A549 (cell line): ENCODE measurements around the gene FOXP3. TPM values are rescaled to one million over a fixed set of nuclear protein-coding genes. Genes with fewer than 3 reads are reported as not detected.

Experiments used
- ATAC-seq, 2 experiments: fragments of 200-7000 bp in 1 of 2; fragments of >200 bp in 1 of 2; cut with Nextera tagmentation in 1 of 2; cut with Tn5 transposase in 1 of 2; 3 replicates each; pipeline versions ENCODE4 v1.8.0 to v1.9.1; 2018 to 2020; ENCODE audit warnings: mild to moderate bottlenecking in 1 of 2, moderate library complexity in 1 of 2
- CTCF ChIA-PET: fragments of 300-600 bp; sonication (Branson Sonifier 250); formaldehyde crosslinking; extraction: SDS; loops from one replicate; lab custom pipeline; 2021; ENCODE audit warnings: antibody characterized with exemption, inconsistent platforms; lab: Yijun Ruan, JAX
- POLR2A ChIA-PET: fragments of 350-600 bp; formaldehyde crosslinking; extraction: SDS; loops from one replicate; lab custom pipeline; 2021; ENCODE audit warnings: antibody characterized with exemption, inconsistent platforms; lab: Yijun Ruan, JAX
- DNase-seq, 2 experiments: peaks; one replicate each; pipeline versions ENCODE4 v3.0.0 to v3.0.0-alpha.2; 2011 to 2016; ENCODE audit warnings: low read depth in 1 of 2, low spot score in 1 of 2
- FAIRE-seq: peaks from 2 replicates; lab custom pipeline; 2011; peaks lifted over from hg19 to GRCh38; lab: Jason Lieb, UNC
- H3K27ac ChIP-seq, 2 experiments: fragments of >200 bp; sonication (Bioruptor Twin); formaldehyde crosslinking; 3 replicates each; pipeline ENCODE4 v1.5.1; 2016 to 2017
- H3K4me1 ChIP-seq: fragments of >200 bp; sonication (Bioruptor Twin); formaldehyde crosslinking; 3 replicates; pipeline ENCODE4 v1.6.1; 2016
- H3K4me2 ChIP-seq: fragments of >200 bp; sonication (Bioruptor Twin); formaldehyde crosslinking; 3 replicates; pipeline ENCODE4 v1.6.1; 2016
- H3K4me3 ChIP-seq: fragments of >200 bp; sonication (Bioruptor Twin); formaldehyde crosslinking; 3 replicates; pipeline ENCODE4 v1.5.1; 2016
- H3K9me3 ChIP-seq: fragments of >200 bp; sonication (Bioruptor Twin); formaldehyde crosslinking; 3 replicates; pipeline ENCODE4 v1.6.1; 2016
- CEBPB ChIP-seq, 2 experiments: fragments of >200 bp in 1 of 2; sonication (Bioruptor Twin) in 1 of 2; formaldehyde crosslinking in 1 of 2; IDR thresholded peaks; 2 replicates each; pipeline ENCODE4 v1.6.1; 2012 to 2016
- ESRRA ChIP-seq: fragments of 150-350 bp; IDR thresholded peaks from 2 replicates; pipeline ENCODE4 v1.6.1; 2014; ENCODE audit warnings: mild to moderate bottlenecking, low read length, borderline replicate concordance
- FOSB ChIP-seq: fragments of 250-450 bp; sonication (Bioruptor Pico); IDR thresholded peaks from 2 replicates; pipeline ENCODE4 v1.5.0; 2020; ENCODE audit warnings: mild to moderate bottlenecking, moderate library complexity
- FOSL2 ChIP-seq, 2 experiments: fragments of 450-650 bp in 1 of 2; fragments of >200 bp in 1 of 2; sonication (Bioruptor Twin) in 1 of 2; formaldehyde crosslinking; IDR thresholded peaks; 2 replicates each; pipeline versions ENCODE4 v1.5.0 to v1.6.1; 2016 to 2020; ENCODE audit warnings: mild to moderate bottlenecking in 1 of 2, moderate library complexity in 1 of 2
- HOXA7 ChIP-seq: fragments of 250-450 bp; sonication (Bioruptor Pico); IDR thresholded peaks from 2 replicates; pipeline ENCODE4 v1.5.0; 2020; ENCODE audit warnings: mild to moderate bottlenecking, moderate library complexity
- JUNB ChIP-seq: fragments of >200 bp; sonication (Bioruptor Twin); formaldehyde crosslinking; IDR thresholded peaks from 2 replicates; pipeline ENCODE4 v1.6.1; 2016
- MAFK ChIP-seq: fragments of 450-650 bp; IDR thresholded peaks from 2 replicates; pipeline ENCODE4 v1.6.1; 2014; ENCODE audit not compliant: partially characterized antibody
- NFE2L2 ChIP-seq: fragments of 150-350 bp; conservative IDR thresholded peaks from 2 replicates; pipeline ENCODE4 v1.6.1; 2014; ENCODE audit warnings: low read length
- RNF2 ChIP-seq: fragments of 200-600 bp; sonication (generic); IDR thresholded peaks from 2 replicates; pipeline ENCODE4 v1.6.1; 2016; ENCODE audit warnings: low read depth, mild to moderate bottlenecking, antibody characterized with exemption, moderate library complexity, borderline replicate concordance
- SMC3 ChIP-seq: fragments of >200 bp; sonication (Bioruptor Twin); formaldehyde crosslinking; IDR thresholded peaks from 3 replicates; pipeline ENCODE4 v1.6.1; 2018; ENCODE audit warnings: inconsistent platforms
- SREBF2 ChIP-seq: fragments of 450-650 bp; IDR thresholded peaks from 2 replicates; pipeline ENCODE4 v1.6.1; 2014; ENCODE audit warnings: mild to moderate bottlenecking, moderate library complexity
- ZFP36 ChIP-seq: fragments of 450-650 bp; IDR thresholded peaks from 2 replicates; pipeline ENCODE4 v1.6.1; 2014; ENCODE audit warnings: borderline replicate concordance; ENCODE audit not compliant: partially characterized antibody
- WGBS: methylation state at CpG from one replicate; pipeline ENCODE4 v1.1.6; 2017; ENCODE audit errors: missing lambda C conversion rate; 5-methylcytosine and 5-hydroxymethylcytosine counted together
- polyA plus RNA-seq, 4 experiments: library from polyadenylated mRNA; depleted of rRNA in 3 of 4; stranded (reverse); fragments of >200 nt; fragmentation: RNase III in 1 of 4; extraction: RNeasy Plus Mini Kit Qiagen cat#74134 plus additional on column Dnase treatment in 1 of 4; gene quantifications; 2 replicates in 3 of 4; 3 replicates in 1 of 4; pipeline ENCODE4 v1.2.3, GENCODE V29; 2011 to 2017
- TF ChIP-seq, protein P1 (sequence below): IDR thresholded peaks from 2 replicates; pipeline ENCODE4 v1.6.1; 2012
- TF ChIP-seq, protein P2 (sequence below): fragments of 200-600 bp; sonication (generic); IDR thresholded peaks from 2 replicates; pipeline ENCODE4 v1.6.1; 2016; ENCODE audit warnings: antibody characterized with exemption, mild to moderate bottlenecking, moderate library complexity
- TF ChIP-seq, protein P3 (sequence below): fragments of 150-350 bp; IDR thresholded peaks from 2 replicates; pipeline ENCODE4 v1.6.1; 2014; ENCODE audit warnings: low read depth, mild to moderate bottlenecking, low read length
- TF ChIP-seq, protein P4 (sequence below): fragments of >200 bp; sonication (Bioruptor Twin); formaldehyde crosslinking; IDR thresholded peaks from 3 replicates; pipeline ENCODE4 v1.6.1; 2016
- TF ChIP-seq, protein P5 (sequence below): IDR thresholded peaks from 2 replicates; pipeline ENCODE4 v1.6.1; 2012; ENCODE audit warnings: low read depth, borderline replicate concordance
- TF ChIP-seq, protein P6 (sequence below): fragments of 250-450 bp; sonication (Bioruptor Pico); IDR thresholded peaks from 2 replicates; pipeline ENCODE4 v1.5.0; 2021; ENCODE audit warnings: mild to moderate bottlenecking, moderate library complexity, borderline replicate concordance
- TF ChIP-seq, protein P7 (sequence below): fragments of >200 bp; sonication (Bioruptor Twin); formaldehyde crosslinking; IDR thresholded peaks from 3 replicates; pipeline ENCODE4 v1.5.1; 2016
- TF ChIP-seq, protein P8 (sequence below): fragments of 450-650 bp; IDR thresholded peaks from 2 replicates; pipeline ENCODE4 v1.6.1; 2014; ENCODE audit warnings: antibody characterized with exemption

Gene FOXP3
- polyA plus RNA-seq, 2 of the 4 experiments (the other 2 are of a cell fraction): 0.04 to 0.13 TPM

DNA sequence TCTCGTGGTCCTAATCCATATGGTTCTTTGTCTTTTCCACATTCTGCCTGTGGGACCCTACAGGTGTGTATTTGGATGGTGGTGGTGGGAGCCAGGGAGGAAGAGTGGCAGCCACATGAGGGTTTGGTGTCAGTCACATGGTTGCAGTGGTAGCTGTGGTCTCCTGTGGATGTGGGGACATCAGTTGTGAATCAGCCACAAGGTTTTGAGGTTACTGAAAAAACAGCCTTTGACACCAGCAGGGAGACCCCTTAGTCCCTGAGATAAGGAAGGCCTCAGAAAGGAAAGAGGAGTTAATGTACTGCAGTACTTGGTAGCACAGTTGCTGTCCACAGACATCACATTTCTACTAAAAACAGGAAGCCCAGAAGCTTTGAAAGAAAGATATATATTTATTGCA is 23.2 kb upstream of the FOXP3 start:
- no peaks in the 10 kb centered on the region for H3K4me1 ChIP-seq
- no peak for FAIRE-seq
- ATAC-seq: no peak
- no peaks in the 10 kb centered on the region for H3K9me3 ChIP-seq
- CTCF ChIA-PET: interaction anchor here (0.9 kb wide), 1 partner anchor 96 kb away, joined by 3 read pairs; no protein-coding TSS in a partner anchor
- WGBS: no CpG with 5 or more reads among the region's 1 CpG
- TF ChIP-seq, protein P1, sequence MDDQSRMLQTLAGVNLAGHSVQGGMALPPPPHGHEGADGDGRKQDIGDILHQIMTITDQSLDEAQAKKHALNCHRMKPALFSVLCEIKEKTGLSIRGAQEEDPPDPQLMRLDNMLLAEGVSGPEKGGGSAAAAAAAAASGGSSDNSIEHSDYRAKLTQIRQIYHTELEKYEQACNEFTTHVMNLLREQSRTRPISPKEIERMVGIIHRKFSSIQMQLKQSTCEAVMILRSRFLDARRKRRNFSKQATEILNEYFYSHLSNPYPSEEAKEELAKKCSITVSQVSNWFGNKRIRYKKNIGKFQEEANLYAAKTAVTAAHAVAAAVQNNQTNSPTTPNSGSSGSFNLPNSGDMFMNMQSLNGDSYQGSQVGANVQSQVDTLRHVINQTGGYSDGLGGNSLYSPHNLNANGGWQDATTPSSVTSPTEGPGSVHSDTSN: no peak
- TF ChIP-seq ZFP36 (no peak), FOSB (CRISPR knock-in tag) (no peak), HOXA7 (no peak), CEBPB (IDR thresholded peaks at IDR 0.05) (no peak), RNF2 (no peak), SREBF2 (no peak), JUNB (no peak), MAFK (no peak), FOSL2 (IDR thresholded peaks at IDR 0.05) (no peak), FOSL2 (CRISPR knock-in tag; IDR thresholded peaks at IDR 0.05) (no peak), NFE2L2 (no peak), SMC3 (no peak), ESRRA (no peak)
- TF ChIP-seq, protein P2, sequence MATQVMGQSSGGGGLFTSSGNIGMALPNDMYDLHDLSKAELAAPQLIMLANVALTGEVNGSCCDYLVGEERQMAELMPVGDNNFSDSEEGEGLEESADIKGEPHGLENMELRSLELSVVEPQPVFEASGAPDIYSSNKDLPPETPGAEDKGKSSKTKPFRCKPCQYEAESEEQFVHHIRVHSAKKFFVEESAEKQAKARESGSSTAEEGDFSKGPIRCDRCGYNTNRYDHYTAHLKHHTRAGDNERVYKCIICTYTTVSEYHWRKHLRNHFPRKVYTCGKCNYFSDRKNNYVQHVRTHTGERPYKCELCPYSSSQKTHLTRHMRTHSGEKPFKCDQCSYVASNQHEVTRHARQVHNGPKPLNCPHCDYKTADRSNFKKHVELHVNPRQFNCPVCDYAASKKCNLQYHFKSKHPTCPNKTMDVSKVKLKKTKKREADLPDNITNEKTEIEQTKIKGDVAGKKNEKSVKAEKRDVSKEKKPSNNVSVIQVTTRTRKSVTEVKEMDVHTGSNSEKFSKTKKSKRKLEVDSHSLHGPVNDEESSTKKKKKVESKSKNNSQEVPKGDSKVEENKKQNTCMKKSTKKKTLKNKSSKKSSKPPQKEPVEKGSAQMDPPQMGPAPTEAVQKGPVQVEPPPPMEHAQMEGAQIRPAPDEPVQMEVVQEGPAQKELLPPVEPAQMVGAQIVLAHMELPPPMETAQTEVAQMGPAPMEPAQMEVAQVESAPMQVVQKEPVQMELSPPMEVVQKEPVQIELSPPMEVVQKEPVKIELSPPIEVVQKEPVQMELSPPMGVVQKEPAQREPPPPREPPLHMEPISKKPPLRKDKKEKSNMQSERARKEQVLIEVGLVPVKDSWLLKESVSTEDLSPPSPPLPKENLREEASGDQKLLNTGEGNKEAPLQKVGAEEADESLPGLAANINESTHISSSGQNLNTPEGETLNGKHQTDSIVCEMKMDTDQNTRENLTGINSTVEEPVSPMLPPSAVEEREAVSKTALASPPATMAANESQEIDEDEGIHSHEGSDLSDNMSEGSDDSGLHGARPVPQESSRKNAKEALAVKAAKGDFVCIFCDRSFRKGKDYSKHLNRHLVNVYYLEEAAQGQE: no peak
- TF ChIP-seq, protein P3, sequence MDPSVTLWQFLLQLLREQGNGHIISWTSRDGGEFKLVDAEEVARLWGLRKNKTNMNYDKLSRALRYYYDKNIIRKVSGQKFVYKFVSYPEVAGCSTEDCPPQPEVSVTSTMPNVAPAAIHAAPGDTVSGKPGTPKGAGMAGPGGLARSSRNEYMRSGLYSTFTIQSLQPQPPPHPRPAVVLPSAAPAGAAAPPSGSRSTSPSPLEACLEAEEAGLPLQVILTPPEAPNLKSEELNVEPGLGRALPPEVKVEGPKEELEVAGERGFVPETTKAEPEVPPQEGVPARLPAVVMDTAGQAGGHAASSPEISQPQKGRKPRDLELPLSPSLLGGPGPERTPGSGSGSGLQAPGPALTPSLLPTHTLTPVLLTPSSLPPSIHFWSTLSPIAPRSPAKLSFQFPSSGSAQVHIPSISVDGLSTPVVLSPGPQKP: no peak
- TF ChIP-seq, protein P4, sequence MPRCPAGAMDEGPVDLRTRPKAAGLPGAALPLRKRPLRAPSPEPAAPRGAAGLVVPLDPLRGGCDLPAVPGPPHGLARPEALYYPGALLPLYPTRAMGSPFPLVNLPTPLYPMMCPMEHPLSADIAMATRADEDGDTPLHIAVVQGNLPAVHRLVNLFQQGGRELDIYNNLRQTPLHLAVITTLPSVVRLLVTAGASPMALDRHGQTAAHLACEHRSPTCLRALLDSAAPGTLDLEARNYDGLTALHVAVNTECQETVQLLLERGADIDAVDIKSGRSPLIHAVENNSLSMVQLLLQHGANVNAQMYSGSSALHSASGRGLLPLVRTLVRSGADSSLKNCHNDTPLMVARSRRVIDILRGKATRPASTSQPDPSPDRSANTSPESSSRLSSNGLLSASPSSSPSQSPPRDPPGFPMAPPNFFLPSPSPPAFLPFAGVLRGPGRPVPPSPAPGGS: no peak
- TF ChIP-seq, protein P5, sequence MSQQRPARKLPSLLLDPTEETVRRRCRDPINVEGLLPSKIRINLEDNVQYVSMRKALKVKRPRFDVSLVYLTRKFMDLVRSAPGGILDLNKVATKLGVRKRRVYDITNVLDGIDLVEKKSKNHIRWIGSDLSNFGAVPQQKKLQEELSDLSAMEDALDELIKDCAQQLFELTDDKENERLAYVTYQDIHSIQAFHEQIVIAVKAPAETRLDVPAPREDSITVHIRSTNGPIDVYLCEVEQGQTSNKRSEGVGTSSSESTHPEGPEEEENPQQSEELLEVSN: no peak
- TF ChIP-seq, protein P6, sequence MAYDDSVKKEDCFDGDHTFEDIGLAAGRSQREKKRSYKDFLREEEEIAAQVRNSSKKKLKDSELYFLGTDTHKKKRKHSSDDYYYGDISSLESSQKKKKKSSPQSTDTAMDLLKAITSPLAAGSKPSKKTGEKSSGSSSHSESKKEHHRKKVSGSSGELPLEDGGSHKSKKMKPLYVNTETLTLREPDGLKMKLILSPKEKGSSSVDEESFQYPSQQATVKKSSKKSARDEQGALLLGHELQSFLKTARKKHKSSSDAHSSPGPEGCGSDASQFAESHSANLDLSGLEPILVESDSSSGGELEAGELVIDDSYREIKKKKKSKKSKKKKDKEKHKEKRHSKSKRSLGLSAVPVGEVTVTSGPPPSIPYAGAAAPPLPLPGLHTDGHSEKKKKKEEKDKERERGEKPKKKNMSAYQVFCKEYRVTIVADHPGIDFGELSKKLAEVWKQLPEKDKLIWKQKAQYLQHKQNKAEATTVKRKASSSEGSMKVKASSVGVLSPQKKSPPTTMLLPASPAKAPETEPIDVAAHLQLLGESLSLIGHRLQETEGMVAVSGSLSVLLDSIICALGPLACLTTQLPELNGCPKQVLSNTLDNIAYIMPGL (CRISPR knock-in tag): no peak
- TF ChIP-seq, protein P7, sequence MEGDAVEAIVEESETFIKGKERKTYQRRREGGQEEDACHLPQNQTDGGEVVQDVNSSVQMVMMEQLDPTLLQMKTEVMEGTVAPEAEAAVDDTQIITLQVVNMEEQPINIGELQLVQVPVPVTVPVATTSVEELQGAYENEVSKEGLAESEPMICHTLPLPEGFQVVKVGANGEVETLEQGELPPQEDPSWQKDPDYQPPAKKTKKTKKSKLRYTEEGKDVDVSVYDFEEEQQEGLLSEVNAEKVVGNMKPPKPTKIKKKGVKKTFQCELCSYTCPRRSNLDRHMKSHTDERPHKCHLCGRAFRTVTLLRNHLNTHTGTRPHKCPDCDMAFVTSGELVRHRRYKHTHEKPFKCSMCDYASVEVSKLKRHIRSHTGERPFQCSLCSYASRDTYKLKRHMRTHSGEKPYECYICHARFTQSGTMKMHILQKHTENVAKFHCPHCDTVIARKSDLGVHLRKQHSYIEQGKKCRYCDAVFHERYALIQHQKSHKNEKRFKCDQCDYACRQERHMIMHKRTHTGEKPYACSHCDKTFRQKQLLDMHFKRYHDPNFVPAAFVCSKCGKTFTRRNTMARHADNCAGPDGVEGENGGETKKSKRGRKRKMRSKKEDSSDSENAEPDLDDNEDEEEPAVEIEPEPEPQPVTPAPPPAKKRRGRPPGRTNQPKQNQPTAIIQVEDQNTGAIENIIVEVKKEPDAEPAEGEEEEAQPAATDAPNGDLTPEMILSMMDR: no peak
- TF ChIP-seq, protein P8, sequence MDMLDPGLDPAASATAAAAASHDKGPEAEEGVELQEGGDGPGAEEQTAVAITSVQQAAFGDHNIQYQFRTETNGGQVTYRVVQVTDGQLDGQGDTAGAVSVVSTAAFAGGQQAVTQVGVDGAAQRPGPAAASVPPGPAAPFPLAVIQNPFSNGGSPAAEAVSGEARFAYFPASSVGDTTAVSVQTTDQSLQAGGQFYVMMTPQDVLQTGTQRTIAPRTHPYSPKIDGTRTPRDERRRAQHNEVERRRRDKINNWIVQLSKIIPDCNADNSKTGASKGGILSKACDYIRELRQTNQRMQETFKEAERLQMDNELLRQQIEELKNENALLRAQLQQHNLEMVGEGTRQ: no peak
- no peak overlapping the region for H3K4me2 ChIP-seq
- DNase-seq: no peak
- no peak overlapping the region for H3K4me3 ChIP-seq
- H3K27ac ChIP-seq: no peak overlapping the region
- POLR2A ChIA-PET: no interaction called here
